Body of pancreas (tissue), 4 donors: ENCODE data around the gene CAMK1D. TPM values are rescaled to one million over a fixed set of nuclear protein-coding genes. Genes with fewer than 3 reads are reported as not detected.

Experiments used
- ATAC-seq: fragments of 150-250 bp; one replicate; pipeline ENCODE4 v1.9.1; 2016
- DNase-seq, 4 donors: peaks; one replicate each; pipeline ENCODE4 v3.0.0-alpha.2; 2019
- H3K27ac ChIP-seq, 4 donors: fragments of 200-600 bp; sonication (generic); 1 replicate in 3 of 4; 2 replicates in 1 of 4; pipeline versions ENCODE4 v1.5.1 to v1.6.1; 2016 to 2019; ENCODE audit warnings: mild to moderate bottlenecking in 1 of 4, mixed read lengths in 1 of 4, moderate library complexity in 1 of 4
- H3K27me3 ChIP-seq, 2 donors: fragments of 200-600 bp; sonication (generic); one replicate each; pipeline ENCODE4 v1.6.0; 2016; ENCODE audit warnings: mild to moderate bottlenecking in 1 of 2
- H3K36me3 ChIP-seq, 2 donors: fragments of 200-600 bp; sonication (generic); replicated peaks in 1 of 2; 2 replicates each; pipeline ENCODE4 v1.5.1; 2016; ENCODE audit warnings: low read depth in 2 of 2; ENCODE audit not compliant: insufficient read depth in 1 of 2
- H3K4me1 ChIP-seq: fragments of 200-600 bp; sonication (generic); one replicate; pipeline ENCODE4 v1.6.0; 2016
- H3K4me3 ChIP-seq, 2 donors: fragments of 200-600 bp; sonication (generic); 1 replicate in 1 of 2; 2 replicates in 1 of 2; pipeline ENCODE4 v1.5.1; 2016 to 2019
- H3K9me3 ChIP-seq, 3 donors: fragments of 200-600 bp; sonication (generic); 1 replicate in 2 of 3; 2 replicates in 1 of 3; pipeline ENCODE4 v1.5.1; 2016
- CTCF ChIP-seq, 7 experiments: fragments of 450-650 bp in 4 of 7; fragments of 200-600 bp in 3 of 7; sonication (generic) in 3 of 7; IDR thresholded peaks; one replicate each; pipeline ENCODE4 v1.5.1; 2016 to 2019; ENCODE audit warnings: antibody characterized with exemption in 7 of 7
- POLR2A ChIP-seq, 3 donors: fragments of 450-650 bp; IDR thresholded peaks; one replicate each; pipeline ENCODE4 v1.6.1; 2016; ENCODE audit warnings: antibody characterized with exemption in 3 of 3, mild to moderate bottlenecking in 2 of 3
- WGBS, 2 donors: methylation state at CpG; one replicate each; pipeline ENCODE4 v1.1.5; 2017; 5-methylcytosine and 5-hydroxymethylcytosine counted together
- intact Hi-C: fragments of 100-400 bp; cut with DNase I; formaldehyde crosslinking; loops from one replicate; pipeline ENCODE4 v1.15.1; 2023
- total RNA-seq, 2 donors: library from RNA; depleted of rRNA; stranded (reverse); fragments of >200 nt; gene quantifications; one replicate each; pipeline ENCODE4 v1.1.0, GENCODE V29; 2016

CAMK1D gene
- total RNA-seq, 2 donors from 2014 or later: 12.5 to 14.2 TPM

GRCh38 chr10:12597176-12597575, 247.8 kb downstream of the CAMK1D start:
- Histone ChIP-seq H3K9me3 (no peaks in the 10 kb centered on the region), H3K36me3 (no peaks in the 10 kb centered on the region), H3K27ac (no peak overlapping the region), H3K4me3 (no peak overlapping the region), H3K4me1 (no peaks in the 10 kb centered on the region), H3K27me3 (no peaks in the 10 kb centered on the region)
- no peak for ATAC-seq
- 85 to 89% methylated on average over 6 of the region's 6 CpGs for WGBS, 2 donors
- intact Hi-C loops: no loop called here
- TF ChIP-seq CTCF (IDR thresholded peaks at IDR 0.05) (no peak), POLR2A (IDR thresholded peaks at IDR 0.05) (no peak)
- DNase-seq: no peak

GRCh38 chr10:12597788-12598765, 248.7 kb downstream of the CAMK1D start:
- intact Hi-C loops: no loop called here
- Histone ChIP-seq H3K27ac (no peak overlapping the region), H3K4me1 (no peaks in the 10 kb centered on the region), H3K4me3 (no peak overlapping the region), H3K9me3 (no peaks in the 10 kb centered on the region), H3K27me3 (no peaks in the 10 kb centered on the region), H3K36me3 (no peaks in the 10 kb centered on the region)
- DNase-seq (no peak), ATAC-seq (no peak)
- TF ChIP-seq POLR2A (IDR thresholded peaks at IDR 0.05): no peak
- 82 to 86% methylated on average over 15 of the region's 15 CpGs for WGBS, 2 donors

GRCh38 chr10:12600652-12601051, 251.3 kb downstream of the CAMK1D start:
- no peaks in the 10 kb centered on the region for H3K36me3 ChIP-seq
- peaks cover 8% of the 10 kb centered on the region for H3K4me1 ChIP-seq
- WGBS, 2 donors: 69 to 75% methylated on average over 4 of the region's 4 CpGs
- no peak overlapping the region for H3K27ac ChIP-seq
- H3K9me3 ChIP-seq: no peaks in the 10 kb centered on the region
- intact Hi-C loops: no loop called here
- TF ChIP-seq POLR2A (IDR thresholded peaks at IDR 0.05) (no peak), CTCF (IDR thresholded peaks at IDR 0.05) (no peak)
- no peaks in the 10 kb centered on the region for H3K27me3 ChIP-seq
- ATAC-seq: no peak
- no peak overlapping the region for H3K4me3 ChIP-seq
- DNase-seq: no peak

- no peaks in the 10 kb centered on the region for H3K27me3 ChIP-seq
- no peak for TF ChIP-seq CTCF (IDR thresholded peaks at IDR 0.05)
- no peak for TF ChIP-seq POLR2A (IDR thresholded peaks at IDR 0.05)
- no peaks in the 10 kb centered on the region for H3K9me3 ChIP-seq
- intact Hi-C loops: no loop called here
- ATAC-seq (no peak), DNase-seq (no peak)
- H3K4me3 ChIP-seq: no peak overlapping the region
- 68 to 85% methylated on average over 7 of the region's 7 CpGs for WGBS, 2 donors
- no peaks in the 10 kb centered on the region for H3K36me3 ChIP-seq
- H3K4me1 ChIP-seq: peaks cover 17% of the 10 kb centered on the region
- H3K27ac ChIP-seq: no peak overlapping the region
These were observed 253.2 kb downstream of the CAMK1D start for GRCh38 chr10:12602521-12602920.

- Histone ChIP-seq H3K36me3 (no peaks in the 10 kb centered on the region), H3K9me3 (no peaks in the 10 kb centered on the region), H3K27ac (no peak overlapping the region), H3K4me1 (peaks cover 26% of the 10 kb centered on the region), H3K27me3 (no peaks in the 10 kb centered on the region), H3K4me3 (no peak overlapping the region)
- intact Hi-C loops: no loop called here
- peak in 1 of 4 donors; percentile 43 for DNase-seq
- TF ChIP-seq POLR2A (IDR thresholded peaks at IDR 0.05) (no peak), CTCF (IDR thresholded peaks at IDR 0.05) (no peak)
- WGBS, 2 donors: 62 to 72% methylated on average over 11 of the region's 11 CpGs
- ATAC-seq: no peak
These were observed 254.6 kb downstream of the CAMK1D start for GRCh38 chr10:12603766-12604470.
